Stimulated activated CD4-positive, alpha-beta T cell treated with anti-CD3 and anti-CD28 coated beads, Interleukin-1b, Interleukin-23, amount 100 ng/mL, for 48 hours (primary cell): ENCODE measurements around the gene NEK4.

ENCODE experiments used
- DNase-seq: peaks from one replicate; pipeline ENCODE4 v3.0.0-alpha.2; 2020

The NEK4 gene

GRCh38 chr3:52770496-52771333 lies at the start of gene NEK4:
Gene NEK4 (minus strand): TSS chr3:52770940. CDS start chr3:52770746, 194 bp downstream.
- DNase-seq, result peak; percentile 92

DNA sequence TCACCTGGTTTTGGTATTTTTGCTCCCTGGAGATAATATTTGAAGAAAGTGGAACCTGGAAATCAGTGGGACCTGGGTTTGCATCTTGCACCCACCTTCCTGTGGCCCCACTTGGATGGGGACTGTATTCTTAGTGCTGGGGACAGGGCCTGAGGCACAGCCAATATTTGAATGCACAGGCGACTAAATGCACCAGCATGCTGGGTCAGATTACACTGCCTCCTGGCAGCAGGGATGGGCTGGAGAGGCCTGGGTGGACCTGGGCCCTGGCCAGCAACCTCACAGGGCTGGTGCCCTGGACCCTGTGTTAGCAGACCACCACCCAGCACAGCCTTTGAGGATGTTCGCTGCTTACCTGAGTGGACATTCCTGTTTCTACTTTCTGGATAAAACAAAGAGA lies 49.2 kb upstream of the NEK4 start:
- no peak for DNase-seq

DNA sequence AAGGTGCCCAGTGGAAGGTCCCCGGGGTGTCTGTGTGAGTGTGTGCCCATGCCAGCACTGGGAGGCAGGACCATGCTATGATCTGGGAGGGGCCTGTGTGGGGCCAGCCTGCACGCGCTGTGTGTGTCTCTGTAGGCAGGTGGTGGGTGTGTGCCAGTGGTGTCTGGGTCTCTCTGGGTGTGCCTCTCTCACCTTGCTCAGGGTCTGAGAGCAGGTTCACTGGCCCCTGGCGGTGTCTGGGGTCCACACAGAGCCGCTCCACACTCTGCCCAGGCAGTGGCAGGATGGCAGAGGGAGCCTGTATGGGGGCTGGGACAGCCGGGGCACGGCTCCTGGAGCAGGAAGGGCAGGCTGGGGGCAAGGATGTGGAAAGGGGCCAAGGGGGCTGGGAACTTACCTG lies 47.1 kb upstream of the NEK4 start:
- DNase-seq, result no peak

- no peak for DNase-seq
Measured at GRCh38 chr3:52817221-52817620, 46.5 kb upstream of the NEK4 start.

- DNase-seq, result no peak
Measured at GRCh38 chr3:52816654-52817053, 45.9 kb upstream of the NEK4 start.

DNA sequence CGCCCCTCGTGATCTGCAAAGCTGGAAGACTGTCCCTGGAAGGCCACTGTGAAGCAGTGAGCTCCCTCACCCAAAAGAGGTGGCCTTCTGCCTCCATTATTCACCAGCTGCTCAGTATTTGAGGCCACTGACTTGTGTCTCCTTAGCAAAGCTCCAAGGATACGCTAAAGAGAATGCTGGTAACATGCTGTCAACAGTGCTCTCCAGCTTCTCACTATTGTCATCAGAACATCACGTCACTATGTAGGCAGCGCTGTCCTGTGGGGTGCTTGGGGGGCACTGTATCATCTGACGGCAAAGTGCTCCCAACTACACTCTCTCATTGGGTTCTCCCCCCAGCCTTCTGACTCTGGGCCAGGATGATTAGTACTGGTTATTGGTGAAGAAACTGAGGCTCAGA lies 45.5 kb upstream of the NEK4 start:
- DNase-seq, result no peak

DNA sequence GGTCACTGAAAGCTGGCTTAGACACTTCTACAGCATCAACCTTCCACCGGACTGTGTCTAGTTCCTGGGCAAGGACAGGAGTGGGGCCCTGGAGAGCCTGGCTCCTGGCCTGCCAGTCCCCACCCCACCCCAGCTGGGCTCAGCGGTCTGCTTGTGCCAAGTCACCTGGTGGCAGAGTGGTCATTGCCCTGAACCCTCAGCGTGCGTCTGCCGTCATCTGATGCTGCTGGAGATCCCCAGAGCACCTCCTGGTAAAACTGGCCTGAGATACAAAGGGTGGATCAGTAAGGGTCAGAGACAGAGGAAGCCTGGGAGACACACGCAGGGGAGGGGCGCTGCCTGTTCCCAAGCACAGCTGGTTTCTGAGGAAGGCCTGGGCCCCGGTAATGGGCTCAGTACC lies 43.1 kb upstream of the NEK4 start:
- DNase-seq, result no peak

- no peak for DNase-seq
Measured at GRCh38 chr3:52811452-52812011, 40.8 kb upstream of the NEK4 start.

- DNase-seq, result no peak
Measured at GRCh38 chr3:52810923-52811322, 40.2 kb upstream of the NEK4 start.

DNA sequence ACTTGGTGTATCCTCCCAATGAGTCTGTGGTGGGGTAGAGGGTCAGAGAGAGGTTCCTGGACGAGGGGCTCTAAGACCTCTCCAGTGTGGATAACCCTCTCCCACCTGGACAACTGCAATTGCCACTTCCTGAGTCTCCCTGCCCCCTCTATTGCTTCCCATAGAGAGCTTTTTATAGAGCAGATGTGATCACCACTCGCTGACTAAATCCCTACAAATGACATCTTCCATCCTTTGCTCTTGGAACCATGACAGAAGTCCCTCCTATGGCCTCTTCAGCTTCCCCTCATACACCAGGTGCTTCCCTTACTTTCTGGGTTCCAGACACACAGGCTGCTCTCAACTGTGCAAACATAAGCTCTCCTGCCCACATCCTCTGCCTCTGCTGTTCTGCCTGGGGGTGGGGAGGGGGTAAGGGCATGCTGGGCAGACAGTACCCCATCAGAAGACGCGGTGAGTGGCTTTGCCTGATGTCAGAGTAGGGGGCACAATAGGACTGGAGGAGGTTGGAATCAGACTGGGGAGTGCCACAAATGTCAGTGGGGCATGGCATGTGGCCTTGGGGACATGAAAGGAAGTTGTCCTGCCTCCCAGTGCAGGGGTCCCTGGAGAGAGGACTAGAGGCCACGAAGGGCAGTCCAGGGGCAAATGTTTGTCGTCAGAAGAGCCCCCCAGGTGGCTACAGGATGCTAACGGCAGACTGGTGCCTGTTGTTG lies 39.1 kb upstream of the NEK4 start:
- DNase-seq, result no peak

DNA sequence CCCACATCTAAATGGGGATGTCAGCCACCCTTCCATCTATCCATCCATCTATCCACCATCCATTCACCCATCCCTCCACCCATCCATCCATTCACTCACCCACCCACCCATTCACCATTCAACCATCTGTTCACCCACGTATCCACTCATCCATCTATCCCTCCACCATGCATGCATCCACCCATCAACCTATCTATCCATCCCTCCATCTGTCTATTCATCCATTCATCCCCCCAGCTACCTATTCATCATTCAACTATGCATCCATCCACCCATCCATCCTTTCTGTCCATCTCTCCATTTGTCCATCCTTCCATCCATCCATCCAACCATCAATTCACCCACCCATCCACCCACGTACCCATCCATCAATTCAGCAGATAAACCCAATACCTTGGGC lies 38.4 kb upstream of the NEK4 start:
- no peak for DNase-seq

- DNase-seq, result no peak
Measured at GRCh38 chr3:52805270-52806039, 34.7 kb upstream of the NEK4 start.

DNA sequence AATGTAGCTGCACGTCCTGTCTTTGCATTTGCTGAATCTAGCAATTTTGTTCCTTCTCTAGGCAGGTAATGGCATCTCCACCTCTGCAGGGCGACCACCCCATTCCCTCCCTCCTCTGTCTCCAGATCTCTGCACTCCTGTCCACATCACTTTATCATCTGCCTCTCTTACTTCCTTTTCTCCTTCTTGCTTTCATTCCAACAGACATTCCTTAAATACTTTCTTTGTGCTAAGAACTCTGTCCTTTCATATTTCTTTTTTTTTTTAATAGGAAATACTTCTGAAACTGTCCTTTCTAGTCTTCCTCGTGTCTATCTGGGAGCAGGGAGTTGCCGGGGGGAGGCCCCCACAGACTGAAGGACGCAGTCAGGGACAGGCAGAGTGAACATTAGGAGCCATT lies 31.1 kb upstream of the NEK4 start:
- DNase-seq, result no peak

- no peak for DNase-seq
Measured at GRCh38 chr3:52800079-52800478, 29.3 kb upstream of the NEK4 start.

GRCh38 chr3:52798978-52799476 lies 28.3 kb upstream of the NEK4 start:
- no peak for DNase-seq

DNA sequence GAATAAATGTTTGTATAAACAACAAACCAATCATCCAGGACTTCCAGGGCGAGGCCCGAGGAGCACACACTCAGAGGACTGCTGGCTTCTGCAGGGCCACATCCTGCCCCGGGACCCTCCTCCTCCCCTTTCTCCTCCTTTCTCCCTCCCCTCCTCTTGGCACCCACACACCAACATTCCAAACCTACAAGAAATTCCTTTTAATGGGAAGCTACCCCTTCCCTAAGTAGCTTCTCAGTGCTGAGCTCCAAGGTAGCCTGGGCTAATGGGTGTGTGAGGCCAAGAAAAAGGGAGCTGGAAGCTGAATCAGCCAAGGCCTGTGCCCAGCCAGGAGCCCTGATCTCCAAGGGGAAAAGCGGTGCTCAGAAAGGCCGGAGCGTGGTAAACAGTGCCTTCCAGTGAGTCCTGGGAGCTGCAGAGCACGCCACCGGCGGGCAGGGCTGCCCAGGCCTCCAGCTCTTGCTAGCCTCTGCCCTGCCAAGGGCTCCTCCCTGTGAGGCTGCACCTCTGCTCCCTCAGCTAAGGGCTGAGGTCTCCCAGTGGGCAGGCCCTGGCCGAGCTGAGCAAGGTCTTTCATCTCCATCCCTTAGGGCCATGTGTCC lies 27.7 kb upstream of the NEK4 start:
- DNase-seq, result no peak

GRCh38 chr3:52796411-52796810 lies 25.7 kb upstream of the NEK4 start:
- DNase-seq, result no peak

GRCh38 chr3:52795298-52795900 lies 24.7 kb upstream of the NEK4 start:
- DNase-seq, result no peak

GRCh38 chr3:52794612-52795099 lies 23.9 kb upstream of the NEK4 start, which contains the start of gene ITIH3:
Gene ITIH3 (plus strand): TSS chr3:52794796. CDS start chr3:52794804, 8 bp downstream.
- no peak for DNase-seq

GRCh38 chr3:52793702-52794611 lies 23.2 kb upstream of the NEK4 start:
- no peak for DNase-seq
